ENCODE results near the gene TECPR2. TPM values are rescaled to one million over a fixed set of nuclear protein-coding genes. Genes with fewer than 3 reads are reported as not detected.

The TECPR2 gene
- total and polyA plus RNA-seq, 4 donors: 3.5 to 32.5 (median 18.9) TPM

DNA sequence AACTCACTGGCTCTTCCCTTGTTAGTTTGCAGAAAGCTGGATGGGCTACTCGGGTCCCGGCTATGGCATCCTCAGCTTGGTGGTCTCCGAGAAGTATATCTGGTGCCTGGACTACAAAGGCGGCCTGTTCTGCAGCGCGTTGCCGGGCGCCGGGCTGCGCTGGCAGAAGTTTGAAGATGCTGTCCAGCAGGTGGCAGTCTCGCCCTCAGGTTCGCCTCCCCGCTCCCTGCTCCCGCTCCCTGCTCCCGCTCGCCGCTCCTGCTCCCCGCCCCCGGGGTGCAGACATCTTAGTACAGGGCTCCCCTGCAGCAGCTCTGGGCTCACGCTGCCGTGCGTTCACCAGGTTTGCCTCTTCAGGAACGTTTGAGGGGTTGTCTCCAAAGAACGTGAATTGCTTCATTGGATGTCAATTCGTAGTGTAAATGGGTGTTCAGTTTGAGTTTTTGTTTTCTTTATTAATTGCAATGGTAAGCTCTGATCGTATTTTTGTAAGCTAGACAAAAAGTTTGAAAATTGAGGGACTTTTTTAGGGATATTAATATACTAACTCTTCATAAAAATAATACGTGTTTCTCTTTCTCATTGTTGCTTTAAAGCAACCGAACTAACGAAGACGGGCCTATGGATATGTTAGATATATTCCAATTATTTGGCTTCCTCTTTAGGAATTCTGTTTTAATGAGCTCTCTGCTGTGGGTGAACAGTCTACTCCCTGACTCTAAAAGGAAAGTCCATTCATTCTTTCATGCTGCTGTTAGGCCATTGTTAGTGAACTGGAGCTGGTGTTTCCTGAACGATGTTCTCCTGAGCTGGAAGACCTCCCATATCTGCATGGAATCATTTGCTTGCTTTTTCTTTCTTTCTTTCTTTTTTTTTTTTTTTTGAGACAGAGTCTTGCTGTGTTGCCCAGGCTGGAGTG, 75.5 kb downstream of the TECPR2 start:
- no peaks in the 10 kb centered on the region for H3K4me1 ChIP-seq (ENCODE audit: control insufficient read depth in 1 of 2, insufficient read depth in 2 of 2, low read length in 2 of 2)
- H3K27me3 ChIP-seq (ENCODE audit: control insufficient read depth in 1 of 2, insufficient read depth in 2 of 2, low read length in 1 of 2): no peaks in the 10 kb centered on the region
- peak overlapping the region in 1 of 2 donors; percentile 22 for H3K4me3 ChIP-seq (ENCODE audit: low read length in 2 of 2)
- H3K27ac ChIP-seq (ENCODE audit: low read depth in 1 of 2, low read length in 2 of 2): no peak overlapping the region
- DNase-seq (peak; percentile 92 to 96), ATAC-seq (ENCODE audit: low FRiP score) (peak; percentile 96)
- H3K9me3 ChIP-seq (ENCODE audit: control insufficient read depth, low read length): no peaks in the 10 kb centered on the region
- 4 to 16% methylated on average over 31 of the region's 31 CpGs for WGBS, 2 donors
- H3K36me3 ChIP-seq (ENCODE audit: control insufficient read depth in 1 of 2, insufficient read depth in 2 of 2, low read length in 1 of 2): peaks cover 0 to 2% of the 10 kb centered on the region in 2 donors
- intact Hi-C loops (cut with DNase I): loop anchor here in 1 of 2 donors (2.0 kb wide), 1 partner anchor 79 kb away; no protein-coding TSS in a partner anchor

DNA sequence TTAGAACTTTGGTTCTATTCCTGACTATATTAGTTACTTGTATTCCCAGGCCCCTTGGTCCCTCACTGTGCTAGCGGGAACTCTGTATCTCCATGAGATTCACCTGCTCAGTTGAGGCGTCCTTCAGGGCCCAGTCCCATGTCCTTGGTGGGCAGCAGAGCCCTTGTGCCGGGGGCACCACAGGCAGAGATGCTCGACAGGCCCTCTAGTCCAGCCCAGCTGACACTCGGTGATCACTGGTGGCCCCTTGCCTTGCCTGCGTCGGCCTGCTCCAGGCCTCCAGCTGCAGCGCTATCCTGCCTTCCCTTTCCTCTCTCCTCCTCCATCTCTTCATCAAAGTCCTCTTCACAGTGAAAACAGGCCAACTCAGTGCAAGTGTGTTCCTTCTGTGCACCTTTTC, 76.8 kb downstream of the TECPR2 start:
- H3K4me3 ChIP-seq (ENCODE audit: low read length in 2 of 2): no peak overlapping the region

DNA sequence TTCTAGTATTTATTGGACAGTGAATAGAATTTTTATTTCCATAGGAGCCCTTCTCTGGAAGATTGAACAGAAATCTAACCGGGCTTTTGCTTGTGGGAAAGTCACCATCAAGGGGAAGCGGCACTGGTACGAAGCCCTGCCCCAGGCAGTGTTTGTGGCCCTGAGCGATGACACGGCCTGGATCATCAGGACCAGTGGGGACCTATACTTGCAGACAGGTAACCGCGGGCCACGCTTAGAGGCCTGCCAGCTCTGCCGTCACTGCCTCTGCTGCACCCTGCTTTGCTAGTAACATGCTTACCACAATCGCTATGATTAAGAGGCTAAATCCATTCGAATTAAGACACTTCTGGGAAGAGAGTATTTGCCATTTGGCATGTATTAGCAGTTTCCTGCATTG, 77.7 kb downstream of the TECPR2 start:
- WGBS, 2 donors: 95 to 96% methylated on average over 11 of the region's 11 CpGs
- Histone ChIP-seq H3K9me3 (ENCODE audit: control insufficient read depth, low read length) (no peaks in the 10 kb centered on the region), H3K27ac (ENCODE audit: low read depth in 1 of 2, low read length in 2 of 2) (no peak overlapping the region), H3K4me1 (ENCODE audit: control insufficient read depth in 1 of 2, insufficient read depth in 2 of 2, low read length in 2 of 2) (no peaks in the 10 kb centered on the region), H3K27me3 (ENCODE audit: control insufficient read depth in 1 of 2, insufficient read depth in 2 of 2, low read length in 1 of 2) (no peaks in the 10 kb centered on the region), H3K36me3 (ENCODE audit: control insufficient read depth in 1 of 2, insufficient read depth in 2 of 2, low read length in 1 of 2) (peaks cover 0 to 8% of the 10 kb centered on the region in 2 donors), H3K4me3 (ENCODE audit: low read length in 2 of 2) (no peak overlapping the region)
- intact Hi-C loops (cut with DNase I): no loop called here
- DNase-seq (no peak), ATAC-seq (ENCODE audit: low FRiP score) (no peak)

More for the DNA sequence above, 76.8 kb downstream of the TECPR2 start:
- 95 to 99% methylated on average over 8 of the region's 8 CpGs for WGBS, 2 donors
- peaks cover 0 to 6% of the 10 kb centered on the region in 2 donors for H3K36me3 ChIP-seq (ENCODE audit: control insufficient read depth in 1 of 2, insufficient read depth in 2 of 2, low read length in 1 of 2)
- no peaks in the 10 kb centered on the region for H3K9me3 ChIP-seq (ENCODE audit: control insufficient read depth, low read length)
- no peaks in the 10 kb centered on the region for H3K4me1 ChIP-seq (ENCODE audit: control insufficient read depth in 1 of 2, insufficient read depth in 2 of 2, low read length in 2 of 2)
- H3K27me3 ChIP-seq (ENCODE audit: control insufficient read depth in 1 of 2, insufficient read depth in 2 of 2, low read length in 1 of 2): no peaks in the 10 kb centered on the region
- DNase-seq: no peak
- no peak overlapping the region for H3K27ac ChIP-seq (ENCODE audit: low read depth in 1 of 2, low read length in 2 of 2)
- intact Hi-C loops (cut with DNase I): loop anchor here (1.0 to 2.0 kb wide), 2 partner anchors 77 kb away; no protein-coding TSS in a partner anchor
- ATAC-seq (ENCODE audit: low FRiP score): no peak

DNA sequence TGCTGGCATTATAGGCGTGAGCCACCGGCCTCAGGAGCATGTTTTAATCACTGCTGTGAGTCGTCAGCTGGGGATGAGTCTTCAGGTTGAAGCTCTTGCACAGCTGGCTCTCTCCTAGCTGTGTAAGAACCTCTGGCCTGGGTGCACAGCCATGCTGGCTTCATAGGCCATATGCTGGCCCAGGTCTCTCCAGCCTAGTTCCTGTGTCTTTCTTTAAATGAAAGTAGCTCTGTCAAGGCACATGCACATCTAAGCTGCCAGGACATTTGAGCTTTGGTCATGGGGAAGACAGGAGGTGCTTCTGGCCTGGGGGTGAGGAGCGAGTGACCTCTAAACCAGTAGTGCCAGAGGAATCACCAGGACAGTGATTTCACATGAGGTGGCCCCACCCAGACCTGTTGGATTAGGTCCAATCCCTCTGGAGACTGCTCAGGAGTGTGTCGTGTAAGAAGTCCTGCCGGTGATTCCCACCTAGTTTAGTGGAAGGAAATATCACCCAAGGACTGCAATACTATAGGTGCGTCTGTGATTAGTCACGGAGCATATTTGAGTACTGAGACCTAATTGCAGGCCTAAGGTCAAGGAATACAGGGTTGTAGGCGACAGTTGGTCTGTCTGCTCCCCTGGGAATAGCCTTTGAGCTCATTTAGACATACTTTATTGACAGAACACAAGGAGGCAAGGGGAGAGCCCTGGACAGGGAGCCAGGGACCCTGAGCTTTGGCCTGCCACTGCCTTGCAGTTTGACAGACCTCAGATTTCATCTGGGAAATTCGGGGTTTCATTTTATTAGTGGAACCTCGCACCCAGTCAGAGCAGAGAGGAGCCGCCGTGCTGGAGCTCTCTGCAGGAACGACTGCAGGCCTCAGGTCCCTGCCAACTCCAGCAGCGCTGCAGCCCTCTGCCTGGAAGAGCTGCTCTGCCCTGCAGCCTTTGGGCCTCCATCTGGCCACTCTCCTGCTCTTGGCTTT, 79.8 kb downstream of the TECPR2 start:
- Histone ChIP-seq H3K27ac (ENCODE audit: low read depth in 1 of 2, low read length in 2 of 2) (no peak overlapping the region), H3K4me3 (ENCODE audit: low read length in 2 of 2) (no peak overlapping the region), H3K4me1 (ENCODE audit: control insufficient read depth in 1 of 2, insufficient read depth in 2 of 2, low read length in 2 of 2) (no peaks in the 10 kb centered on the region), H3K27me3 (ENCODE audit: control insufficient read depth in 1 of 2, insufficient read depth in 2 of 2, low read length in 1 of 2) (no peaks in the 10 kb centered on the region), H3K9me3 (ENCODE audit: control insufficient read depth, low read length) (no peaks in the 10 kb centered on the region), H3K36me3 (ENCODE audit: control insufficient read depth in 1 of 2, insufficient read depth in 2 of 2, low read length in 1 of 2) (peaks cover 0 to 8% of the 10 kb centered on the region in 2 donors)
- WGBS, 2 donors: 86 to 88% methylated on average over 15 of the region's 15 CpGs
- DNase-seq (no peak), ATAC-seq (ENCODE audit: low FRiP score) (no peak)
- intact Hi-C loops (cut with DNase I): no loop called here

DNA sequence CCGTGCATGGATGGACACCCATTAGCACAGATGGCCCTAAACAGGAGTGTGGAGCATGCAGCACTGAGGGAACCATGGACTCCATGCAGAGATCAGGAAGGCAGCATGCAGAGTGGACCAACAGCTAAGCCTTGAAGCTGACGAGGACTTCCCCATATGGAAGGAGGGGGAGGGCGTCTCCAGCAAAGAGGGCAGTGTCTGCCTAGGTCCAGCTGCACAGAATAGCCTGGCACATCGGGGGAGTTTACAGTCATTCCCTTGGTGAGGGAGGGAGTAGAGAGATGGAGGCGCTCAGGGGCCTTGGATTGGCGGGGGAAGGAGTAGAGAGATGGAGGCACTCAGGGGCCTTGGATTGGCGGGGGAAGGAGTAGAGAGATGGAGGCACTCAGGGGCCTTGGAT, 82.3 kb downstream of the TECPR2 start:
- H3K4me1 ChIP-seq (ENCODE audit: control insufficient read depth in 1 of 2, insufficient read depth in 2 of 2, low read length in 2 of 2): no peaks in the 10 kb centered on the region
- DNase-seq: peak in 1 of 2 donors; percentile 23
- H3K36me3 ChIP-seq (ENCODE audit: control insufficient read depth in 1 of 2, insufficient read depth in 2 of 2, low read length in 1 of 2): peaks cover 0 to 9% of the 10 kb centered on the region in 2 donors
- WGBS, 2 donors: 90 to 91% methylated on average over 7 of the region's 7 CpGs
- no peaks in the 10 kb centered on the region for H3K27me3 ChIP-seq (ENCODE audit: control insufficient read depth in 1 of 2, insufficient read depth in 2 of 2, low read length in 1 of 2)
- H3K9me3 ChIP-seq (ENCODE audit: control insufficient read depth, low read length): no peaks in the 10 kb centered on the region
- no peak for ATAC-seq (ENCODE audit: low FRiP score)
- no peak overlapping the region for H3K27ac ChIP-seq (ENCODE audit: low read depth in 1 of 2, low read length in 2 of 2)
- no peak overlapping the region for H3K4me3 ChIP-seq (ENCODE audit: low read length in 2 of 2)
- intact Hi-C loops (cut with DNase I): no loop called here

DNA sequence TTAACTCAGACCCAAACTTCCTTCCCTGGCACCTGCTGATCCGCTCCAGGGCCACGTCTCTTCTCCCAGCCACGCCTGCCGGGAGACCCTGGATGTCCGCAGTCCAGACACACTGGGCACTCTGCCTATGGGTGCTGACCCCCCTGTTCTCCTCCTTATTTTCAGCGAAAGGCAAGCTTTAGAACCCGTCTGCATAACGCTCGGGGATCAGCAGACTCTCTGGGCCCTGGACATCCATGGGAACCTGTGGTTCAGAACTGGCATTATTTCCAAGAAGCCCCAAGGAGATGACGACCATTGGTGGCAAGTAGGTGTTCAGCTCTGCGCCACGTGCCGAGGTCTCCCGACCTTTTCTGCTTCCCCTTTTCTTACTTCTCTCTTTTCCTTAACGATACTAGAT, 82.9 kb downstream of the TECPR2 start:
- WGBS, 2 donors: 94% methylated on average over 15 of the region's 15 CpGs
- DNase-seq: peak in 1 of 2 donors; percentile 64
- intact Hi-C loops (cut with DNase I): no loop called here
- Histone ChIP-seq H3K36me3 (ENCODE audit: control insufficient read depth in 1 of 2, insufficient read depth in 2 of 2, low read length in 1 of 2) (peaks cover 0 to 11% of the 10 kb centered on the region in 2 donors), H3K27me3 (ENCODE audit: control insufficient read depth in 1 of 2, insufficient read depth in 2 of 2, low read length in 1 of 2) (no peaks in the 10 kb centered on the region), H3K9me3 (ENCODE audit: control insufficient read depth, low read length) (no peaks in the 10 kb centered on the region), H3K27ac (ENCODE audit: low read depth in 1 of 2, low read length in 2 of 2) (no peak overlapping the region), H3K4me1 (ENCODE audit: control insufficient read depth in 1 of 2, insufficient read depth in 2 of 2, low read length in 2 of 2) (no peaks in the 10 kb centered on the region), H3K4me3 (ENCODE audit: low read length in 2 of 2) (no peak overlapping the region)
- no peak for ATAC-seq (ENCODE audit: low FRiP score)

DNA sequence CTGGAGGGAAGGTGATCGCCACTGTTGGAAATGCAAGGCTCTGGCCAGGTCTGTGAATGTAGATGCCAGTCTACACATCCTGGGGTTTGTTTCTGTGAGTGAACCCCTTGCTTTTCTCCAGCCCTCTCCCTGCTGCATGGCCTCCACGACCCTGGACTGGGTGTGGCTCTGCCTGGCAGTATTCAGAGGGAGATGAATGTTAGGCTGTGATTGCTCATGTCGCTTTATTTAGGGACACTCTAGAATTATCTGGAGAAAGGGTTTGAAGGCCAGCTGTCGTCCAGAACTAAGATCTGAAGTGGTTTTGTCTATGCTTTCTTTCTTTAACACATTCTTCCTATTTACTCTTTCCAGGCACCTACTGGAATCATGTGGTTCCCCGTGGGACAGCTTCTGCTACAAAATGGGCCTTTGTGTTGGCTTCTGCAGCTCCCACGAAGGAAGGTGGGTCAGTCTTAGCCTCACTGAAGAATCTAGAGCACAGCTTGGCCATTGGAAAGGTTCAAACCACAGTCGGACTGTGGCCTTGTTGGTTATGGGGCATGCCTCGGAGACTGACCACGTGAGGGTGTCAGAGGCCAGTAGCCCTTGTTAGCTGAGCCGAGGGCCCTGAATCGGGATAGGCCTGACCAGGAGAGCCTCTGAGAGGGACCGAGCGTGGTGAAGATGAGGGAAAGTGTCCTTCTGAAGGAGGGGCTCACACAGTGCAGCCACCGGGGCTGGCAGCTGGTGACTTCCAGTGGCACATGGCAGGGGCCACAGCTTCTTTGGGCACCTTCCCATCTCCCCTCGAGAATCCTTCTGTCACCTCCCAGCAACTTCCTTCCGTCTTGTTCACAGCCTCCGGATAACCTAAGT, 87.7 kb downstream of the TECPR2 start:
- Histone ChIP-seq H3K27me3 (ENCODE audit: control insufficient read depth in 1 of 2, insufficient read depth in 2 of 2, low read length in 1 of 2) (no peaks in the 10 kb centered on the region), H3K27ac (ENCODE audit: low read depth in 1 of 2, low read length in 2 of 2) (no peak overlapping the region), H3K9me3 (ENCODE audit: control insufficient read depth, low read length) (no peaks in the 10 kb centered on the region), H3K36me3 (ENCODE audit: control insufficient read depth in 1 of 2, insufficient read depth in 2 of 2, low read length in 1 of 2) (peaks cover 0 to 11% of the 10 kb centered on the region in 2 donors), H3K4me1 (ENCODE audit: control insufficient read depth in 1 of 2, insufficient read depth in 2 of 2, low read length in 2 of 2) (no peaks in the 10 kb centered on the region), H3K4me3 (ENCODE audit: low read length in 2 of 2) (no peak overlapping the region)
- intact Hi-C loops (cut with DNase I): no loop called here
- 87 to 88% methylated on average over 17 of the region's 17 CpGs for WGBS, 2 donors
- ATAC-seq (ENCODE audit: low FRiP score) (no peak), DNase-seq (peak in 1 of 2 donors; percentile 57)

DNA sequence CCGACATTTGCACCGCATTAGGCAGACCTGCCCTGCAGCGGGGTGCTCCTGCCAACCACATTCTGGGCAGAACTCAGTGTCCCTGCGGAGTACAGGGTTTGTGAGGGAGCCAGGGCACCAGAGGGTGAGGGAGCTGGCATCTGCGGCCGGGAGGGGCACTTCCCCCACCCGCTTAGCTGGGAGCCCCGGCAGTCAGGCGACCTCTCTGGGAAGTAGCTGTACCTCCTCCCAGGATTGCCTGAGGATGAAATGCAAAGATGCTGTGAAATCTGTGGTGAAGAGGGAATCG, 88.3 kb downstream of the TECPR2 start:
- no peak for ATAC-seq (ENCODE audit: low FRiP score)

More for the DNA sequence above, 88.3 kb downstream of the TECPR2 start:
- Histone ChIP-seq H3K4me3 (ENCODE audit: low read length in 2 of 2) (no peak overlapping the region), H3K36me3 (ENCODE audit: control insufficient read depth in 1 of 2, insufficient read depth in 2 of 2, low read length in 1 of 2) (peaks cover 0 to 12% of the 10 kb centered on the region in 2 donors), H3K4me1 (ENCODE audit: control insufficient read depth in 1 of 2, insufficient read depth in 2 of 2, low read length in 2 of 2) (no peaks in the 10 kb centered on the region), H3K9me3 (ENCODE audit: control insufficient read depth, low read length) (no peaks in the 10 kb centered on the region), H3K27ac (ENCODE audit: low read depth in 1 of 2, low read length in 2 of 2) (no peak overlapping the region), H3K27me3 (ENCODE audit: control insufficient read depth in 1 of 2, insufficient read depth in 2 of 2, low read length in 1 of 2) (no peaks in the 10 kb centered on the region)
- DNase-seq: peak in 1 of 2 donors; percentile 43
- 90 to 95% methylated on average over 10 of the region's 10 CpGs for WGBS, 2 donors
- intact Hi-C loops (cut with DNase I): no loop called here
